HFFc6 (cell line): ENCODE measurements around the gene LENEP. TPM values are rescaled to one million over a fixed set of nuclear protein-coding genes. Genes with fewer than 3 reads are reported as not detected.
A peak's percentile ranks its signal among the peaks of the same experiment; 100 is the strongest.

Experiments
- DNase-seq: peaks from one replicate; pipeline ENCODE4 v3.0.0-alpha.2; 2018
- H3K27ac Mint-ChIP-seq: 2 replicates; pipeline ENCODE4 v1.8.0; 2020; ENCODE audit warnings: mild to moderate bottlenecking, mixed read lengths
- H3K27me3 Mint-ChIP-seq: 2 replicates; pipeline ENCODE4 v1.8.0; 2021; ENCODE audit warnings: mild to moderate bottlenecking, moderate library complexity, mixed read lengths; ENCODE audit not compliant: insufficient read depth
- H3K36me3 Mint-ChIP-seq: 2 replicates; pipeline ENCODE4 v1.8.0; 2021; ENCODE audit warnings: low read depth, mixed read lengths
- H3K4me1 Mint-ChIP-seq: 2 replicates; pipeline ENCODE4 v1.8.0; 2020; ENCODE audit warnings: low read depth, mixed read lengths
- H3K4me3 Mint-ChIP-seq: 2 replicates; pipeline ENCODE4 v1.8.0; 2020; ENCODE audit warnings: mild to moderate bottlenecking, moderate library complexity, mixed read lengths
- H3K9me3 Mint-ChIP-seq: 2 replicates; pipeline ENCODE4 v1.8.0; 2020; ENCODE audit warnings: mild to moderate bottlenecking, mixed read lengths
- CTCF ChIP-seq: fragments of 200-600 bp; sonication (generic); IDR thresholded peaks from 2 replicates; pipeline ENCODE4 v1.5.0; 2021; ENCODE audit warnings: antibody characterized with exemption, mild to moderate bottlenecking
- total RNA-seq, 6 experiments: library from RNA; stranded (reverse); fragmentation: NEBNext Ultra II Directional; extraction: Animal tissue kit (Norgen Biotek cat#: 25700); gene quantifications; 2 replicates in 1 of 6; 3 replicates in 5 of 6; pipeline ENCODE4 v1.2.3, GENCODE V29; 2021

LENEP gene
- total RNA-seq, 6 experiments from 2014 or later = 0.46 TPM; not detected in 5

GRCh38 chr1:155002464-155003226, 9.3 kb downstream of the LENEP start, which contains the start of gene ZBTB7B:
Gene ZBTB7B, plus strand, starts transcription at chr1:155002802. Its CDS starts 11,859 bp downstream, at chr1:155014661.
- no peak for TF ChIP-seq CTCF
- no peak for DNase-seq

GRCh38 chr1:155003227-155003765, 9.9 kb downstream of the LENEP start:
- H3K36me3 Mint-ChIP-seq = no peaks in the 10 kb centered on the region
- peaks cover 37% of the 10 kb centered on the region for H3K4me1 Mint-ChIP-seq
- peak overlapping the region; percentile 83 for H3K27ac Mint-ChIP-seq
- no peak for DNase-seq
- H3K27me3 Mint-ChIP-seq = no peaks in the 10 kb centered on the region; the same call in 1 of the 2 replicates
- TF ChIP-seq CTCF = no peak
- peak overlapping the region; percentile 94 for H3K4me3 Mint-ChIP-seq
- H3K9me3 Mint-ChIP-seq = no peaks in the 10 kb centered on the region

More at GRCh38 chr1:155002464-155003226, 9.3 kb downstream of the LENEP start, which contains the start of gene ZBTB7B:
- Mint-ChIP-seq H3K27ac (peak within 1 kb of the TSS; percentile 83), H3K4me3 (peak within 1 kb of the TSS; percentile 94), H3K9me3 (no peaks in the 10 kb centered on the region), H3K36me3 (no peaks in the 10 kb centered on the region), H3K27me3 (no peaks in the 10 kb centered on the region; the same call in 1 of the 2 replicates), H3K4me1 (peaks cover 37% of the 10 kb centered on the region)

- Mint-ChIP-seq H3K9me3 (no peaks in the 10 kb centered on the region), H3K27me3 (no peaks in the 10 kb centered on the region; the same call in 1 of the 2 replicates), H3K4me3 (peak overlapping the region; percentile 94), H3K36me3 (no peaks in the 10 kb centered on the region), H3K4me1 (peaks cover 35% of the 10 kb centered on the region), H3K27ac (peak overlapping the region; percentile 83)
- peak; percentile 33 for DNase-seq
- TF ChIP-seq CTCF = no peak; the same call in 1 of the 2 replicates
These were observed 10.5 kb downstream of the LENEP start for GRCh38 chr1:155003766-155004351.

DNA sequence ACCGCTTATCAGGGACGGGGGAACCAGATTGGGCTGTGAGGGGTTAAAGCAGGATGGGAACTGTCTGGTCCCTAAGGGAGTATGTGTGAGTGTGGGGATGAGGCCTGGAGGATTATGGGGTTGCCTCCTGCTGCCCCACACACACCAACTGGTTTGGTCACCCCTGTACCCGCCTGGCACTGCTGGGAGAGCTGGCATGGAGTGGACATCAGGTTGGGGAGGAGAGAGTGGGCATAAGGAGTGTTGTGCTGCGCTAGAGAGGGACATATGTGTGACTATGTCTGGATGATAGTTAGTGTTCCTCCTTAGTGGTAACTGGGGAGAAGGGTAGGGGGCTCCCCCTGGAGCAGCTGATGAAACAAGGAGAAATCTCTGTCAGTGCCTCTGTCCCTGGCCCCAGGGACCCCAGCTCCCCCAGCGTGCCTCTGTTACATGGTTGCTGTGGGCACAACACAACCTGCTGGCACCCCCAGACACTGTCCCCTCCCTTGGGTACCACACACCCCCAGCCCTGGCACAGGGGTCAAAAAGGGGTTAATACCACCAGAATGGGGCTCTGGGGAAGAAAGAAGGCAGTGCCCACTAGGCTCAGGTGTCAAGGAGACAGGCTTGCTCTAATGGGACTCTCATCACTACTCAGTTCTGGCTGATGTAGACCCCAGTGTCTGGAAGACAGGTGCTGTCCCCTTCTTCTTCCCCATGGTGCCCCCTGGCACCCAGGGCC, 11.1 kb downstream of the LENEP start:
- Mint-ChIP-seq H3K36me3 (no peaks in the 10 kb centered on the region), H3K9me3 (no peaks in the 10 kb centered on the region), H3K27me3 (no peaks in the 10 kb centered on the region; the same call in 1 of the 2 replicates), H3K4me3 (peak overlapping the region; percentile 94), H3K4me1 (peaks cover 31% of the 10 kb centered on the region), H3K27ac (peak overlapping the region; percentile 83)
- TF ChIP-seq CTCF = no peak
- no peak for DNase-seq
